ENCODE measurements around the gene LYPD6B.

DNA sequence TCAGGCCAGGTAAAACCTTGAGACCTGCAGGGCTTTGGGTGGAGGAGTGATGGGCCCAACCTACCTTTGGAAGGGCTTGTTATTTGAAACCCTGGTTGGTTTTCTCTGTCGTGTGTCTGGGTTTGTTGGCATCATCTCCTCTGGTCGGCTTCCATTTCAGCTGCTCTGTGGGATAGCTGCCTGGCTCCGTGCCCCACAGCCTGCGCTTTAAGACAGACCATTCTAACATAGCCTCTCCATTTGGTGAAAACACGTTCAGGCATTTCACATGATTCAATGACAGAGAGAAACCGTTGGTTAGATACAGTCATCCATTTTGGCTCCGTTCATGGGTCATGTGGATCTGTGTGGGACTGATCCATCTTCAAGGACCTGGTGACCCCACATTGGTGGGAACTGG, 37.0 kb upstream of the LYPD6B start:
- TF ChIP-seq, protein P1, sequence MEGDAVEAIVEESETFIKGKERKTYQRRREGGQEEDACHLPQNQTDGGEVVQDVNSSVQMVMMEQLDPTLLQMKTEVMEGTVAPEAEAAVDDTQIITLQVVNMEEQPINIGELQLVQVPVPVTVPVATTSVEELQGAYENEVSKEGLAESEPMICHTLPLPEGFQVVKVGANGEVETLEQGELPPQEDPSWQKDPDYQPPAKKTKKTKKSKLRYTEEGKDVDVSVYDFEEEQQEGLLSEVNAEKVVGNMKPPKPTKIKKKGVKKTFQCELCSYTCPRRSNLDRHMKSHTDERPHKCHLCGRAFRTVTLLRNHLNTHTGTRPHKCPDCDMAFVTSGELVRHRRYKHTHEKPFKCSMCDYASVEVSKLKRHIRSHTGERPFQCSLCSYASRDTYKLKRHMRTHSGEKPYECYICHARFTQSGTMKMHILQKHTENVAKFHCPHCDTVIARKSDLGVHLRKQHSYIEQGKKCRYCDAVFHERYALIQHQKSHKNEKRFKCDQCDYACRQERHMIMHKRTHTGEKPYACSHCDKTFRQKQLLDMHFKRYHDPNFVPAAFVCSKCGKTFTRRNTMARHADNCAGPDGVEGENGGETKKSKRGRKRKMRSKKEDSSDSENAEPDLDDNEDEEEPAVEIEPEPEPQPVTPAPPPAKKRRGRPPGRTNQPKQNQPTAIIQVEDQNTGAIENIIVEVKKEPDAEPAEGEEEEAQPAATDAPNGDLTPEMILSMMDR (IDR thresholded peaks at IDR 0.05 in 2 of 3, conservative IDR thresholded peaks at IDR 0.05 in 1 of 3; ENCODE audit: borderline replicate concordance in 1 of 3, insufficient read depth in 1 of 3, low read depth in 2 of 3, low read length in 2 of 3): no peak
- TF ChIP-seq POLR2A (IDR thresholded peaks at IDR 0.05; ENCODE audit: borderline replicate concordance, extremely low read depth, insufficient read depth, insufficient read length) (no peak), SP1 (IDR thresholded peaks at IDR 0.05; ENCODE audit: low read depth) (no peak), ELF1 (IDR thresholded peaks at IDR 0.05; ENCODE audit: borderline replicate concordance, low read depth) (no peak), EZH2phosphoT487 (IDR thresholded peaks at IDR 0.05; ENCODE audit: borderline replicate concordance) (no peak), EZH2 (IDR thresholded peaks at IDR 0.05) (no peak), EGR1 (IDR thresholded peaks at IDR 0.05; ENCODE audit: low read depth) (no peak), SIN3A (IDR thresholded peaks at IDR 0.05; ENCODE audit: low read depth) (no peak), RAD21 (IDR thresholded peaks at IDR 0.05; ENCODE audit: low read depth) (no peak)
- TF ChIP-seq, protein P2, sequence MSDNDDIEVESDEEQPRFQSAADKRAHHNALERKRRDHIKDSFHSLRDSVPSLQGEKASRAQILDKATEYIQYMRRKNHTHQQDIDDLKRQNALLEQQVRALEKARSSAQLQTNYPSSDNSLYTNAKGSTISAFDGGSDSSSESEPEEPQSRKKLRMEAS (IDR thresholded peaks at IDR 0.05): no peak
